Sigmoid colon (tissue), 4 donors: ENCODE measurements around the gene CFD.

Experiments
- EP300 ChIP-seq, 4 donors: sonication (generic); formaldehyde crosslinking; IDR thresholded peaks; one replicate each; pipeline ENCODE4 v1.6.1; 2017; ENCODE audit warnings: antibody characterized with exemption in 4 of 4
- POLR2AphosphoS5 ChIP-seq, 4 donors: sonication (generic); formaldehyde crosslinking; IDR thresholded peaks; one replicate each; pipeline ENCODE4 v1.6.1; 2017; ENCODE audit warnings: antibody characterized with exemption in 4 of 4
- TF ChIP-seq, protein P1 (sequence below), 4 experiments: fragments of 450-650 bp in 3 of 4; fragments of 200-600 bp in 1 of 4; IDR thresholded peaks; one replicate each; pipeline ENCODE4 v1.5.1; 2016 to 2019; ENCODE audit warnings: antibody characterized with exemption in 4 of 4, mild to moderate bottlenecking in 3 of 4, moderate library complexity in 2 of 4

DNA sequence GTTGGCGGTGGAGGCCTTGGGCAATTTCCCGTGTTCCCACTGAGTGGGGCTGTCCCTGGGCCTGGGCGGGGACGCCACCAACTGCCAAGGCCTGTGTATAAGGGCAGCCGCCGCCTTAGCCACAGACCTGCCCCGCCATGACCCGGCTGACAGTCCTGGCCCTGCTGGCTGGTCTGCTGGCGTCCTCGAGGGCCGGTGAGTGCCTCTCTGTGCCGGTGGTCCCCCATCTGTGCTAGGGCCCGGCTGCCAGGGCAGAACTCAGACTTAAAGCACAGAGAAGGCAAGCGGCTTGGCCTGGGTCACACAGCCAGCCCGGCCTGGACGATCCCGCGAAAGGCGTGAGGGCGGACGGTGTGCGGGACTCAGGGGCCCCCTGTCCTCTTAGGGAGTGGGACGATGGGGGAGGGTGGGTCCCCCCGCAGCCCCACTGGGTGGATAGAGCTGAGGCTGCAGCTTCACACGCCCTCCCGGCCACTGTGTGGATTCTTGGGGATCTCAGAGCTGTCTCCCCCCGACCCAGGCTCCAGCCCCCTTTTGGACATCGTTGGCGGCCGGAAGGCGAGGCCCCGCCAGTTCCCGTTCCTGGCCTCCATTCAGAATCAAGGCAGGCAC lies 31.6 kb upstream of the CFD start, which contains the start of gene AZU1:
- TF ChIP-seq, protein P1, sequence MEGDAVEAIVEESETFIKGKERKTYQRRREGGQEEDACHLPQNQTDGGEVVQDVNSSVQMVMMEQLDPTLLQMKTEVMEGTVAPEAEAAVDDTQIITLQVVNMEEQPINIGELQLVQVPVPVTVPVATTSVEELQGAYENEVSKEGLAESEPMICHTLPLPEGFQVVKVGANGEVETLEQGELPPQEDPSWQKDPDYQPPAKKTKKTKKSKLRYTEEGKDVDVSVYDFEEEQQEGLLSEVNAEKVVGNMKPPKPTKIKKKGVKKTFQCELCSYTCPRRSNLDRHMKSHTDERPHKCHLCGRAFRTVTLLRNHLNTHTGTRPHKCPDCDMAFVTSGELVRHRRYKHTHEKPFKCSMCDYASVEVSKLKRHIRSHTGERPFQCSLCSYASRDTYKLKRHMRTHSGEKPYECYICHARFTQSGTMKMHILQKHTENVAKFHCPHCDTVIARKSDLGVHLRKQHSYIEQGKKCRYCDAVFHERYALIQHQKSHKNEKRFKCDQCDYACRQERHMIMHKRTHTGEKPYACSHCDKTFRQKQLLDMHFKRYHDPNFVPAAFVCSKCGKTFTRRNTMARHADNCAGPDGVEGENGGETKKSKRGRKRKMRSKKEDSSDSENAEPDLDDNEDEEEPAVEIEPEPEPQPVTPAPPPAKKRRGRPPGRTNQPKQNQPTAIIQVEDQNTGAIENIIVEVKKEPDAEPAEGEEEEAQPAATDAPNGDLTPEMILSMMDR (IDR thresholded peaks at IDR 0.05): no peak
- TF ChIP-seq EP300 (IDR thresholded peaks at IDR 0.05) (no peak), POLR2AphosphoS5 (IDR thresholded peaks at IDR 0.05) (no peak)
